OCI-M2 (cell line): ENCODE results near the gene METRN.
"Not testable (repeated sequence)": the region's sequence is repeated elsewhere in the genome, so short reads cannot be mapped to it uniquely, and the experiment has no call there.

Source experiments
- DNase-seq: peaks from one replicate; lab custom pipeline; 2025; ENCODE audit not compliant: unreplicated experiment; lab: John Stamatoyannopoulos, UW

Gene METRN

DNA sequence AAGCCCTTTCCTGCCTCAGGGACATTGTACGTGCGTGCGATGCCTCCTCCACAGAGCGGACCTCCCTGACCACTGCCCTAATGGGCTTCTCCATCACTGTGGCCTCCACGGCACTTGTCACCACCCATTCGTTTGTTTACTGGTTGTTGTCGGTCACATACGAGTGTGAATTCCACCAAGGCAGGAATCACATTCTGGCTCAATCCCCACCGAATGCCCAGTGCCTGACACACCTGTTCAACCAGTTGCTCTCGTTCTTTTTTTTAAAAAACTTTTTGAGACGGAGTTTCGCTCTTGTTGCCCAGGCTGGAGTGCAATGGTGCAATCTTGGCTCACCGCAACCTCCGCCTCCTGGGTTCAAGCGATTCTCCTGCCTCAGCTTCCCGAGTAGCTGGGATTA is 23.7 kb upstream of the METRN start:
- DNase-seq, result not testable (repeated sequence)

DNA sequence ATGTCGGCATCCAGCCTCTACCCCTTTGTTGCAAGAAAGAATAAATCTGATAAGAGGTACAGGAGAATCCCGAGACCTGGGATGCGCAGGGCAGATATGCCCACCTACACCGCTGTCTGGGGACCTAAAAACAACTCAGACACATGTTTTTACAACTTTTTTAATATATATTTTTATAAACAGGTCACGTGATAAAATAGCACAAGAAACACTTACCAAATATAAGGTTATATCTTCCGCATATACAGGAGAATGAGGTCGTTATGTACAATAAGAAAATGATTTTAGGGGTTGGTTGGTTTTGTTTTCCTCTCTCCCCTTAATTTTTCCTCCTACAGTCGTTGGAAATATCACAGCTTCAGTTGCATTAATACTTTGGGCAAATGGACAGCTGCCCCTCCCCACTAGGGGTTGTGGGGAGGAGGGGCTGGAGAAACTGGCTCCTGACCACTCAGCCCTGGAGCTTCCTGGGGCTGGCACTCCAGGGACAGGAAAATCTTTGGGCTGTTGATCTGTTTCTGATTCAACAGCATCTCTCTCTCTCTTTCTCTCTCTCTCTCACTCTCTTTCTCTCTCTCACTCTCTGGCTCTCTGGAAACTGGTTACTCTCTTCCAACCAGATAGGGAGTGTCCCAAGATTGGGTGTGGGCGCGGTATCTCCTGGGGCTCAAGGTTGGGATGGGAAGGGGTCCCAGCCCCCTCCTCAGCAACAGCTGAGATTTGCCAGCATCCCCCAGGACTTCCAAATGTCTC is 22.4 kb upstream of the METRN start:
- DNase-seq, result no peak

DNA sequence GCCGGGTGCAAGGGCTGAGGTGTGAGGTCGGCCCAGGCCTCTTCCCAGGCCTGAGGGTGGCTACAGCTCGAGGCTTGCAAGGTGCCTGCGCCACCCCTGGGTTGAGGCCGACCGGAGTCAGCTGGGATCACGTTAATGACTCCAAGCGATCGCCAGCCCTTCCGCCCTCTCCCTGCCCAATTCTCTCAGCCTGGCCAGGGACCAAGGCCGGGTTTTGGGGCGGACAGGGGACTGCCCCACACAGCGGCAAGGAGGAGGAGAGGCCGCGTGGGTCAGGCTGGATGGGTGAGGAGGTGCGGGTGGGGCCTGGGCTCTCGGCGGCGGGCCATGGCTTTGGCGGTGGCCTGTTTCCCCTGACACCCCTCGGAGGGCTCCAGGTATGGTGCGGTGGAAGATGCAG is 21.6 kb upstream of the METRN start:
- DNase-seq, result no peak

DNA sequence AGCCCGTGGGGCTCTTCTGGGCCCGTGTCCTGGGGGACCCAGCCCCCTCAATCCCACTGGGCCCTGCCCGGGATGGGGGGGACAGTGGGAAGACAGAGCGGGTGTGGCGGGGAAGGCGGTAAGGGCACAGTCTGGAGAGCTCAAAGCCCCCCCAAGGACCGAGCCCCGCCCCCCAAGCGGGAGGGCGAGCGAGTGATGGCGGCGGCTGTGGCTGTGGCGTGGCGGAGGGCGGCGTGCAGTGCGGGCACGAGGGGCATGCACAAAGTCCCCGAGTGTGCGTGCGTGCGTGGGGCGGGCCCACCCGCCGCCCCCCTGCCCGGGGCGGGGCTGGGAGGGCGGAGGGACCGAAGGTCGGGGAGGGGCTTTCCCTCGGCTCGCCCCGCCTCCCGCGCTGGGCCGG is 21.2 kb upstream of the METRN start:
- no peak for DNase-seq

DNA sequence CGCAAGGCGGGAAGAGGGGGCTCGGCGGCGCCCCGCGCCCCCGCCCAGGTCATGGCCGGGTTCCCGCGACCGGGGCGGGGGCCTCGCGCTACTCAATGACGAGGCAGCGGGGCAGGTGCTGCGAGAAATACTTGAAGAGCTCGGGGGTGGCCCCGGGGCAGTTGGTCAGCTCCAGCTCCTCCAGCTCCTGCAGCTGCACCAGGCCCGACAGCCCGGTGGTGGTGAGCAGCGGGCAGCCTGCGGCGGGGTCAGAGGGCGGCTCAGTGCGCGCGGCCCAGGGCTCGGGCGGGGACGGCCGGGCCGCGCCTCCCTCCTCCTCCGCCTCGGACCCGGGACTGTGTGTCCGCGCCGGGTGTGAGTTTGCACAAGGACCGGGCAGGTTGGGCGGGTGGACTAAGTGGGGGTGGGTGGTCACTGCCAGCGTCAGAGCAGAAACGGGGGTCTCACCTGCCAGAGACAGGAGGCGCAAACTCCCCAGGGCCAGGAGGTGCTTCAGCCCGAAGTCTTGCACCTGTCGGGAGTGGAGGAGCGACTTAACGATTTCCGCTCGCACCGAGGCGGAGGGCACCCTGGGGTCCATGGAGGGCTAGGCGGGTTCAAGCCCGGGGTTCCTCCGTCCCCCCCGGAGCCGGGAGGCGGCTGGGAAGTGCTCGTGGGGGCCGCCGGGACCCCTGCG is 20.6 kb upstream of the METRN start:
- DNase-seq, result no peak

DNA sequence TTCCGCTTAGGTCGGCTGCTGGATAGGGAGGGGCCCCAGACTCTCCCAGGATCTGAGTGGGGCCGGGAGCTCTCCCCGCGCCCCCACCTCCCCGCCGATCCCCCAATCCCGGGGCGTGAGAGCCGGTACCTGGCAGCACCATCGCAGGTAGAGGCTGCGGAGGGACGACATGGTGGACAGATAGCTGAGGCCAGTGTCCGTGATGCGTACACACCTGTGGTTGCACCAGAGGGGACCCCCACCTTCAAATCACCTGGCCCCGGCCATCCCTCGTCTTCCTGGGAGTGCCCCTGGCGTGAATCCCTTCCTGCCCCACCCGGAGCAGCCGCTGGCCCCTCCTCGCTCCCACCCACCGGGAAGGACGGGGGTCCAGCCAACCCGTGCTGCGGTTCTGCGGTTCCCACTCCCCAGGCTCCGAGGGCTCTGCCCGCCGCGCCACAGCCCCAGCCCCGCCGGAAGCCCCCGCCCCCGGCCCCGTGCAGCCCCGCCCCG is 20.0 kb upstream of the METRN start:
- no peak for DNase-seq

DNA sequence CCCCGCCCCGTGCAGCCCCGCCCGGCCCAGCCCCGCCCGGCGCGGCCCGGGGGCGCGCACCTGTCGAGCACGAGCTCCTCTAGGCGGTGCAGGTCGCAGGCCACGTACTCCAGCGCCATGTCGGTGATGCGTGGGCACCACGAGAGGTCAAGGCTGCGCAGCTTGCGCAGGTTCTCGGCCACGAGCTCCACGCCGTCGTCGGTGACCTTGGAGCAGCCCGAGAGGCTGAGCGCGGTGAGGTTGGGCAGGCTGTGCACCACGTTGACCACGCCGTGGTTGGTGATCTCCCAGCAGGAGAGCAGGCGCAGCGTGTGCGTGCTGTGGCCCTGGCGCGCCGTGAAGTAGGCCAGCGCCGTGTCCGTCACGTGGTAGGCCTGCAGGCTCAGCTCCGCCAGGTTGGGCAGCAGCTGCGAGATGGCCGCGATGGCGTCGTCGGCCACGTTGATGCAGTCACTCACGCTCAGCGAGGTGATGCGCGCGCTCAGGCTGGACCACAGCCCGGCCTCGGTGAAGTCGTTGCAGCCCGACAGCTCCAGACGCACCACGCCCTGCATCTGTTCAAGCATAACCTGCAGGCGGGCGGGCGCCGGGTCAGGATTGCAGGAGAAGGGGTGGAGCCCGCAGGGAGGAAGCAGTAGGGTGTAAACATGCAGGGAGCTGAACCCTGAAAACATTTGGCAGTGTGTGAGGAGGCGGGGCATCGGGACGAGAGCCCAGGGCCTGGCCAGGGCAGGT is 19.4 kb upstream of the METRN start:
- DNase-seq, result no peak

DNA sequence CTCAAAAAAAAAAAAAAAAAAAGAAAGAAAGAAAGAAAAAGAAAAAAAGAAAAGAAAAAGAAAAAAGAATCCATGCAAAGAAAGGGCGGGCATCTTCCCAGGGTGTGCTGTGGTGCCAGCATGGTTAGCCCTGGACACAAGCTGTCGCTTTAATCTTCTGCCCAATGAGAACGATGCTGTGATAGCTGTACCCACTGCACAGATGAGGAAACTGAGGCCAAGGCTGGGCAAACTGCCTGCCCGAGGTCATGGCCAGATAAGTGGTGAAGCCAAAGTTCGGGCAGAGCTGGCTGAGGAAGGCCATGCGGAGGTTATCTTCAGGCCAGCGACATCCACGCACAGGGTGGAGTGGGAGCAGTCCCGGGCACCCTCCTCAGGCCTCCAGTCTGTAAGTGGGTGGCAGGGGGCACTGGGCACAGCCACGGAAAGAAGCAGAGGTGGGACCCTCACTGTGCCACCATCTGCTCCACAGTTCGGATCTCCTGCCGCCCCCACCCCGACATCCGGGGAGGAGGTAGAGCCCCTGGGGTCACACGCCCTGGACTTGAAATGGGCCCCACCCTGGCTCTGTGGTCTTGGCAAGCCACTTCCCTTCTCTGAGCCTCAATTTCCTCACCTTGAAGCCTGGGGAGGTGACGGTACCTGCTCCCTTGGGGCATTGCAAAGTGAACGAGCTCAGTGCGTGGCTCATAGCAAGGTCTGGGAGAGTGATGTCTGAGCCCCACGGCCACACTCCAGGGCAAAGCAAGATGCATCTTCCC is 15.8 kb upstream of the METRN start:
- DNase-seq, result no peak

DNA sequence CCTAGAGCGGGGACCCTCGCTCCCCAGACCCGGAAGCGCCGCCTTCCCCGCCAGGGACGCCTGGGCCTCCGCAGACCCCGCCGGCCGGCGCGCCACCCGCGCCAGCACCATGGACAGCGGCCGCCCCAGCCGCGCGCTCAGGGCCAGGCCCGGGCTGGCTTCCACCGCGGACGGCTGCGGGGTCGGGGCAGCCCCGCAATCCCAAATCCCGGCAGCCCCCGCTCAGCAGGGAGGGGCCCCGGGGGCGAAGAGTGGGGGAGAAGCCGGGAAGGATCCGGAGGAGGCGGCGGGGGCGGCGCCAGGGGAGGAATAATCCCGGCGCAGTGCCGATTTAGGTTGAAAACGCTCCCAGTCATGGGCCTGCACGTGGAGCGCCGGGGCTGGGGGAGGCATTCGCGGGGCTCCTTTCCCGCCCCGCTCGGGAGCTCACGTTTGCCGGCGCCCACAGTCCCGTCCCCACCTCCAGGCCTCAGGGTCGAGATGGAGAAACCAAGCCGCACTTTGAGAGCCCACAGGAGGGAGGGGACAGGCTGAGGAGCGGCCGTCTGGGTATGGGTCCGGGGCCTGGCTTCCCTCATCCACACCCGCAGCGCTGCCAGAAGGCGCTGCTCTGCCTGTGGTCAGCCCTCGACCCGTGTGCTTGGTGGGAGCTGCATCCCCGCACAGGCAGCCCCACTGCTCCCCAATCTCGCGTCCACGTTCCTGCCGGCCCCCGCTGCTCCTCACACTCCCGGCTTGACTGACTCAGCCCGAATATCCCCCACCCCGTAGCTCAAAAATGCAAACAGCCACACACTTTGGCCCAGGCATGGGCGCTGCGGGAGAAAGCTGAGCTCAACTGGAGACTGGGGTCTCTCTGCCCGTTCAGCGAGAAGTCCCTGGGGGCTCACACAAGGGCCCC is 14.0 kb upstream of the METRN start:
- DNase-seq, result no peak

DNA sequence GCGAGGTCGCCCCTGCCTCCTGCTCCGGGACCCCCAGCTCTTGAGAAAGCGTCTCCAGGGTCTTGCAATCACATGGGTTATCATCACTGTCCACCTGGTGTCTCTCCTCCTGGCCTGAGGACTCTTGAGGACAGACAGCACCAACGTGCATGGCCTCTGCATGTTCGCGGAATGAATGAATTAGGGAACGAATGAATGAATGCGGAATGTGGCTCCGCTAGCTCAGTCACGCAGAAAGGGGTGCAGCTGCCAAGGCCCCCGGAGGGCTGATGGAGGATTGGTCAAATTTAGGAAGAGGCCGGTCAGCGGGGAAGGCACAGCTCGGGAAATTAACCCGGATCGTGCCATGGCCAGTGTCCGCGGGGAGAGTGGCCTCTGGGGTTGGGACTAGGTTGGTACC is 12.6 kb upstream of the METRN start:
- no peak for DNase-seq

DNA sequence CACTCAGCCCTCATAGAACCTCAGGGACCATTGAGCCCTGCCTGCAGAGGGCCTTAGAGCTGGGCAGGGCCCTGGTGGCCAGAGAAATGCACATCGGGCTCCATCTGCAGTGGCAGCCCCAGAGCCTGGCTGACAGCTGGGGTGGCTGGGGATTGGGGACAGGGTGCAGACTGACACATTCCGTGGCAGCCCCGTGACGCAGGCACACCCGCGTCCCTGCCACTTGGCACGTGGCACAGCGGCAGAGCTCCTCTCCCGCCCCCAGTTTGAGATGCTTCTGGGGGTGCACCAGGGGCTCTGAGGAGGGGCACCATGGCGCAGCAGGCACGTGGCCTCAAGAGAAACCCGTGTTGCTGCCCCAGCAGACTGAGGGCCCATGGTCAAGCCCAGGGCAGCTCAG is 11.5 kb upstream of the METRN start:
- DNase-seq, result no peak

DNA sequence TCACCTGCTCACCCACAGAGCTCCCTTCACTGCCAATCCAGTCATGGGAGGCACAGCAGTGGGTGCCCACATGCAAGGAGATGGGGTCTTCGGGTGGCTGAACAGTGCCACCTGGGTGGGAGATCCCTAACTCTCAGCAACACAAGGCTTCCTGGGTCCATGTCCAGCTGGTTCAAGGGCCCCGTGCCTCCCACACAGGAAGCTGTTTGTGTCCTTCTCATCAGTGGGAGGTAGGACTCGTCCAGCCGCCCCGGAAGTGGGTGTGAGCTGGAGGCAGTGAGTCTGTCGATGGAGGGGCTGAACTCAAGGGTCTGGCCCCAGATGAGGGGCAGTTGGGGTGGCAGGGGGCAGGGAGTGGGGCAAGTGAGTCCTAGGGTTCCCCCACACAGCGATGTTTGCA is 10.9 kb upstream of the METRN start:
- no peak for DNase-seq

DNA sequence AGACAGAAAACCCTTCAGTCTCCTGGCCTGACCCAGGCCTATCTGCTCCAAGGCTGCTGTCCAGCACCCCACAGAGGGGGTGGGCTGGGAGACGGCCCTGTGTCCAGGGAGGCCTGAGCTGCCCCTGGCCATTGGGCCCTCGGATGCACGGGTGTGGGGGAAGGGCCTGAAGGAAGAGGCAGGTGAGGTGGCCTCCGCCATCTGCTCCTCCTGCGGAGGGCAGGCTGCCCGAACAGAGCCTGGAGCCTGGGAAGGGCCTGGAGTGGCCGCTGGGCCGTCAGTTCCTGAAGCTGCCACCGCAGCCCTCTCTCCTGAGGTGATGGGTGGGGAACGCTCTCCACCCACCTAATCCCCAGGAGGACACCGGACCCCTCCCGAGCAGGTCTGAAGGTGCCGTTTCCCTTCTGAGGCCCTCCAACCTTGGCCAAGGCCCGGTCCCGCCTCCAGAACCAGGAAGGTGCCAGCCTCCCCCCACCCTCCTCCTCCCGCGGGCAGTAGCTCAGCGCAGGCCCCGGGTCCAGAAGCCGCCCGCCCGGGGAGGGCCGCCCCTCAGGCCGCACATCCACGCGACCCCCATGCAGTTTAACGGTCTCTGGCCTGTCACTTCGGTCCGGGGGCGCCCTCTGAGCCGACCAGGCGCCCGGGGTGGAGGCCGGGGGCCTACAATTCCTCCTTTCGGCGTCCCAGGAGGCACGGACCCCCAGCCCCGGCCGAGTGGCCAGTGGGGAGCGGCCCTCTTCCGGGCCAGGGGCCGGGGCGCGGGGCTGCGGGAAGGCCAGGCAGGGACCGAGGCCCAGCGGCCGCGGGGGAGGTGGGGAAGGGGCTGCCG is 10.2 kb upstream of the METRN start:
- DNase-seq, result no peak

DNA sequence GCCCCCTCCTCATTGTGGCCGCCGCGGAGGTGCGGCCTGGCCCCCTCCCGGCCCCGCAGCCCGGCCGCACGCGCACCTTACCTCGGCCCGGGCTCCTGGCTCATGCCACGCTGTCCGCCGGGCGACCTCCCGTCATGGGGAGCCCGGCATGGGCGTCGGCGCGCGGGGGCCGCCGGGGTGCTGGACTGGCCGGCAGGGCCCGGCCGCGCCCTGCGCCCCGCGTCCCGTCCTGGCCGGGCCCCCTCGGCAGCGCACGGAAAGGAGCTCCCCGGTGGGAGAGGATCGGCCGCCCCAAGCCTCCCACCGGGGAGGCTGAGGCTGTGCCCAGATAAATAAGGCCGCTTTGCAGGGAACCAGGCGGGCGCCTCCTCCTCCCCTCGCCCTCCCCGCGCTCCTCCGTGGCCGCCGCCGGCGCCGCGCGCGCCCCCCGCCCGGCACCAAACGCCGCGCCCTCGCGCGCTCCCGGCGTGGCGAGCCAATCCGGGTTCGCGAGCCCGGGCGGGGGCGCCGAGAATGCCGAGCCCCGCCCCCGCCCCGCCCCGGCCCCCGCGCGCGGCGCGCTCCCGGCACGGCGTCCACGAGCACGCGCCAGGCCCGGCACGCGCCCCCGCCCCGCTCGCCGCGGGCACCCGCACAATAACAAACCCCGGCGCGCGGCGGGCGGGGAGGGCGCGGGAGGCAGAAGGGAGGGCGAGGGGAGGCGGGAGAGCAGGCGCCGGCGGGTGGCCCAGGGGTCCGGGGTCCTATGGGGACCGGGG is 9.3 kb upstream of the METRN start, which contains the start of gene FBXL16:
Gene FBXL16, minus strand, starts transcription at position 371 of the 758 bp plus-strand sequence. CDS start 8,396 bp downstream, outside the sequence.
- DNase-seq, result no peak

DNA sequence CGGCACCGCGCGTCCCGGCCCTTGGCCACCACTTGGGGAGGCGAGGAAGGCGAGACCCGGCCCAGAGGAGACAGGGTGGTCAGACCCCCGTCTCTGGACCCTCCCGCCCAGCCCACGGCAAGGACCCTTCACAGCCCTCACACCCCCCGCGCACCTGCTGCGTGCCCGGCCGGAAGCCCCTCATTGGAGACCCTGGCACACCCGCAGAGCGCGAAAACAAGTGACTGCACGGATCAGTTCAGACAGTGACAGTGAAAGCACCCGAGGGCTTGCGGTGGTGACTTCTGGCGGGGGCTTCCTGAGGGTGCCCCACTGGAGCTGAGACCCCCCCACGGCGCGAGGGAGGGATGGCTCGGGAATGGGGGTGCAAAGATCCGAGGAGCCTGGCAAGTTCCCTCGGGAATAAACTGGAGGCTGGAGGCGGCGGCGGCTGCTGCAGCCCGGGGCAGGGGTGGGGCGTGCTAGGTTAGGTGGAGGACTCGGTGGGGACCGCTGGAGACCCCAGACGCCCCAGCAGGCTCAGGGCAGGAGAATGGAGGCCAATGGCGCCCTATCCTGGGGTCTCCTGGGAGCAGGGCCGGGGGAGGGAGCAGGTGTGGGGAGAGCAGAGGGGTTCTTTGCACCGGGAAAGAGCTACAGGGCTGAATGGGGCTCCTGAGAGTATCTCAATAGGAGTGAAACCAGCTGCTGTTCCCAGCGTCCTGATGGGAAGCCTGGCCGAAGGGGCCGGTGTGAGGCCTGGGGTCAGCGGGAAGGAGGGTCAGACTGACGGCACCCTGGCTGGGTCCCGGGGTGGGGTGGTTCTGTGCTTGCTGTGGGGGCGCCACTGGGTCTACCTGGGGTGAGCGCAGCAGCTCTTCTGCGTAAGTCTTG is 8.5 kb upstream of the METRN start:
- DNase-seq, result no peak

DNA sequence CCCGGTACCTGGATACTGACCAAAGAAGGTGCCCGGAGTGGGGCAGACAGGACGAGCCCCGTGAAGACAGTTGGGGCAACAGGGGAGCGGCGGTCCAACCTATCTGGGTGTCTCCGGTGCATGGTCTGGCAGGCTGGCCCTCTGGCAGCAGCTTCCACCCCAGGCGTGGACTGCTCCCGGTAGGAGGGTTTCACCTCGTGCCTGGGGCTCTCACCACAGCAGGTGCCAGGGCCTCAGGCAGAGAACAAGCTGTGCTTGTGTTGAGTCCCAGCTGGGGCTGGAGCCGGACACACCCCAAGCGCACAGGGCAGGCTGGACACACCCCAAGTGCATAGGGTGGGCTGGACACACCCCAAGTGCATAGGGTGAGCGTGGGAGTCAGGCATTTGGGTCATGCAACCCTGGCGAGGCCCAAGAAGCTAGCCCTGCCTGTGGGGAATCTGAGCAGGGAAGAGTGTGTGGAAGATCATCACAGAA is 7.8 kb upstream of the METRN start:
- no peak for DNase-seq

DNA sequence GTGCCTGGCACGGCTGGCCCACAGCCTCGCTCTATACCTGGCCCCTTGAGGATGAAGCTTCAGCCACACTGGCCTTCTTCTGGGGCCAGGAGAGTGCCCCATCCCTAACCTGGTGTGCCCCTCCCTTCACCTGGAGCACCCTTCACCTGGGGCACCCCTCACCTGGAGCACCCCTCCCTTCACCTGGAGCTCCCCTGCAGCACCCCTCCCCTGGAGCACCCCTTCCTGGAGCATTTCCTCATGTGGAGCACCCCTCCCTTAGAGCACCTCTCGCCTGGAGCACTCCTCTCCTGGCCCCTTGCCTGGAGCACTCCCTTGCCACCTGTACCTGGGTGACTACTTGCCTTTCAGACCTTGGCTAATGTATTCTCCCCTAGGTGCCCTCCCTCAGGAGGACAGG is 6.9 kb upstream of the METRN start:
- DNase-seq, result no peak
